Stimulated activated CD4-positive, alpha-beta T cell treated with anti-CD3 and anti-CD28 coated beads, Interleukin-4, amount 100 ng/mL, for 24 hours (primary cell): ENCODE measurements around the gene MOGAT2.

Experiments
- DNase-seq: peaks from one replicate; pipeline ENCODE4 v3.0.0-alpha.2; 2020

MOGAT2 gene

GRCh38 chr11:75781296-75781695 lies 63.7 kb downstream of the MOGAT2 start:
- DNase-seq = no peak

GRCh38 chr11:75781831-75782230 lies 64.2 kb downstream of the MOGAT2 start:
- DNase-seq = no peak
